K562 (cell line): ENCODE results near the gene CXCL14. TPM values are rescaled to one million over a fixed set of nuclear protein-coding genes. Genes with fewer than 3 reads are reported as not detected.

Experiments used
- BCLAF1 ChIP-seq, 2 experiments: fragments of 450-650 bp in 1 of 2; IDR thresholded peaks; 2 replicates each; pipeline ENCODE4 v1.6.1; 2011 to 2017; ENCODE audit warnings: low read depth in 2 of 2, antibody characterized with exemption in 1 of 2, borderline replicate concordance in 1 of 2, low read length in 1 of 2, mild to moderate bottlenecking in 1 of 2, mixed read lengths in 1 of 2; ENCODE audit not compliant: control insufficient read depth in 1 of 2
- ELK3 ChIP-seq: fragments of 450-650 bp; formaldehyde crosslinking; IDR thresholded peaks from 2 replicates; pipeline ENCODE4 v1.4.0; 2020; ENCODE audit warnings: mild to moderate bottlenecking
- HMGN3 ChIP-seq: IDR thresholded peaks from 2 replicates; pipeline ENCODE4 v1.6.1; 2011; ENCODE audit warnings: borderline replicate concordance, low read depth, mild to moderate bottlenecking, mixed read lengths, low read length; ENCODE audit not compliant: insufficient read length; ENCODE audit errors: extremely low read depth
- NCOA2 ChIP-seq, 2 experiments: fragments of 450-650 bp; IDR thresholded peaks; 2 replicates each; pipeline ENCODE4 v1.6.1; 2018; ENCODE audit warnings: mild to moderate bottlenecking in 2 of 2, moderate library complexity in 1 of 2; ENCODE audit not compliant: partially characterized antibody in 2 of 2
- PCBP2 ChIP-seq: fragments of 200-400 bp; formaldehyde crosslinking; IDR thresholded peaks from 2 replicates; pipeline ENCODE4 v1.6.1; 2018; ENCODE audit warnings: low read length, low read depth, mild to moderate bottlenecking, moderate library complexity; ENCODE audit not compliant: poor library complexity, severe bottlenecking
- SREBF1 ChIP-seq: fragments of 150-350 bp; IDR thresholded peaks from 2 replicates; pipeline ENCODE4 v1.6.1; 2014; ENCODE audit warnings: antibody characterized with exemption, low read depth, low read length, borderline replicate concordance
- polyA plus RNA-seq, 8 experiments: library from polyadenylated mRNA; depleted of rRNA in 4 of 8; stranded (reverse) in 5 of 8; unstranded in 3 of 8; fragments of >200 nt; fragmentation: Nextera tagmentation in 2 of 8; fragmentation: Illumina TruSeq in 1 of 8; extraction: Ambion mirVana in 2 of 8; extraction: Trizol in 1 of 8; gene quantifications; 2 replicates each; pipeline versions ENCODE4 v1.2.1 to v1.2.3, GENCODE V29; 2011 to 2014; ENCODE audit warnings: inconsistent platforms in 1 of 8, missing spikeins in 1 of 8
- total RNA-seq, 7 experiments: library from RNA; depleted of rRNA in 6 of 7; stranded (reverse); fragments of >200 nt in 6 of 7; fragmentation: Illumina TruSeq in 2 of 7; extraction: Trizol in 2 of 7; gene quantifications; 2 replicates each; pipeline versions ENCODE4 v1.2.1 to v1.2.3, GENCODE V29; 2011 to 2021; ENCODE audit warnings: low replicate concordance in 1 of 7

Gene CXCL14
- total and polyA plus RNA-seq, 9 of the 15 experiments (the other 6 are each of a cell fraction or from before 2014, with no cell fraction given), result not detected

- TF ChIP-seq BCLAF1 (IDR thresholded peaks at IDR 0.05; ENCODE audit: borderline replicate concordance in 1 of 2, control insufficient read depth in 1 of 2, low read depth in 2 of 2, low read length in 1 of 2), result no peak
- TF ChIP-seq SREBF1, result no peak
- TF ChIP-seq NCOA2 (IDR thresholded peaks at IDR 0.05; ENCODE audit: partially characterized antibody in 2 of 2), result no peak
- TF ChIP-seq HMGN3, result no peak
- TF ChIP-seq ELK3 (CRISPR knock-in tag), result no peak
- TF ChIP-seq PCBP2, result no peak
These were observed 30.1 kb upstream of the CXCL14 start (continued) for GRCh38 chr5:135608761-135609443.
